ENCODE measurements around the gene DSG2.

GRCh38 chr18:31500051-31500688, 2.2 kb downstream of the DSG2 start:
- no peak for TF ChIP-seq CTCF (IDR thresholded peaks at IDR 0.05)
- no peak for TF ChIP-seq POLR2A (IDR thresholded peaks at IDR 0.05)
- no peak for TF ChIP-seq EP300 (IDR thresholded peaks at IDR 0.05)

All from ovary (tissue), 3 donors.